GM18498 (cell line): Measurements from ENCODE around the gene ACTG1.

ENCODE experiments used
- ATAC-seq: cut with Tn5 transposase; IDR thresholded peaks from one replicate; pipeline ENCODE4 v1.9.1; 2021; ENCODE audit warnings: mild to moderate bottlenecking, moderate library complexity; ENCODE audit not compliant: unreplicated experiment

Gene ACTG1

GRCh38 chr17:81545160-81545949 is 32.8 kb upstream of the ACTG1 start:
- ATAC-seq, result no peak

GRCh38 chr17:81544281-81544974 is 31.8 kb upstream of the ACTG1 start:
- ATAC-seq, result no peak

GRCh38 chr17:81543756-81544155 is 31.2 kb upstream of the ACTG1 start:
- ATAC-seq, result no peak

GRCh38 chr17:81543339-81543675 is 30.7 kb upstream of the ACTG1 start:
- ATAC-seq, result no peak

- ATAC-seq, result no peak
Measured at GRCh38 chr17:81542431-81543338, 30.1 kb upstream of the ACTG1 start.

GRCh38 chr17:81541123-81541522 is 28.5 kb upstream of the ACTG1 start:
- ATAC-seq, result no peak

- no peak for ATAC-seq
Measured at GRCh38 chr17:81540676-81541027, 28.1 kb upstream of the ACTG1 start.

GRCh38 chr17:81539961-81540675 is 27.5 kb upstream of the ACTG1 start:
- no peak for ATAC-seq

GRCh38 chr17:81539571-81539900 is 26.9 kb upstream of the ACTG1 start:
- no peak for ATAC-seq

GRCh38 chr17:81538651-81539570 is 26.3 kb upstream of the ACTG1 start:
- ATAC-seq, result no peak

GRCh38 chr17:81537856-81538555 is 25.4 kb upstream of the ACTG1 start:
- no peak for ATAC-seq

GRCh38 chr17:81537343-81537855 is 24.8 kb upstream of the ACTG1 start:
- no peak for ATAC-seq

- ATAC-seq, result no peak
Measured at GRCh38 chr17:81536299-81537290, 24.0 kb upstream of the ACTG1 start.

- no peak for ATAC-seq
Measured at GRCh38 chr17:81535480-81536298, 23.1 kb upstream of the ACTG1 start.

- no peak for ATAC-seq
Measured at GRCh38 chr17:81535007-81535328, 22.4 kb upstream of the ACTG1 start.

- ATAC-seq, result no peak
Measured at GRCh38 chr17:81534157-81535006, 21.8 kb upstream of the ACTG1 start.
